ENCODE data around the gene MAP2K2. TPM values are rescaled to one million over a fixed set of nuclear protein-coding genes. Genes with fewer than 3 reads are reported as not detected.

The MAP2K2 gene
- total and polyA plus RNA-seq, 12 donors: 81.5 to 369 (median 145) TPM

GRCh38 chr19:4154571-4155312, 30.8 kb upstream of the MAP2K2 start:
- H3K4me1 ChIP-seq (replicated peaks in 1 of 2): no peaks in the 10 kb centered on the region
- DNase-seq: no peak
- H3K4me3 ChIP-seq: no peak overlapping the region
- no peaks in the 10 kb centered on the region for H3K27me3 ChIP-seq
- 77 to 90% (median 81%) methylated on average over 2 to 21 of the region's 21 CpGs for WGBS, 4 donors
- no peak overlapping the region for H3K27ac ChIP-seq
- intact Hi-C loops (cut with DNase I): loop anchor here in 1 of 2 donors (5.0 kb wide), 1 partner anchor 33 kb away; no protein-coding TSS in a partner anchor
- no peak for TF ChIP-seq POLR2A (IDR thresholded peaks at IDR 0.05)
- TF ChIP-seq CTCF (IDR thresholded peaks at IDR 0.05): no peak
- no peaks in the 10 kb centered on the region for H3K9me3 ChIP-seq (replicated peaks in 1 of 3)
- H3K36me3 ChIP-seq (replicated peaks in 1 of 2): no peaks in the 10 kb centered on the region

- Histone ChIP-seq H3K4me1 (replicated peaks in 1 of 2) (no peaks in the 10 kb centered on the region), H3K27ac (no peak overlapping the region), H3K36me3 (replicated peaks in 1 of 2) (no peaks in the 10 kb centered on the region), H3K4me3 (no peak overlapping the region), H3K9me3 (replicated peaks in 1 of 3) (no peaks in the 10 kb centered on the region), H3K27me3 (no peaks in the 10 kb centered on the region)
- TF ChIP-seq POLR2A (IDR thresholded peaks at IDR 0.05): no peak
- no peak for TF ChIP-seq CTCF (IDR thresholded peaks at IDR 0.05)
- intact Hi-C loops (cut with DNase I): loop anchor here in 1 of 2 donors (5.0 kb wide), 1 partner anchor 35 kb away; no protein-coding TSS in a partner anchor
- 77 to 78% (median 78%) methylated on average over 10 of the region's 10 CpGs for WGBS, 4 donors
- DNase-seq: no peak
Measured at GRCh38 chr19:4152241-4152998, 28.5 kb upstream of the MAP2K2 start.

- Histone ChIP-seq H3K9me3 (replicated peaks in 1 of 3) (no peaks in the 10 kb centered on the region), H3K4me1 (replicated peaks in 1 of 2) (no peaks in the 10 kb centered on the region), H3K36me3 (replicated peaks in 1 of 2) (no peaks in the 10 kb centered on the region), H3K4me3 (no peak overlapping the region), H3K27ac (no peak overlapping the region), H3K27me3 (no peaks in the 10 kb centered on the region)
- 68 to 86% (median 76%) methylated on average over 6 of the region's 6 CpGs for WGBS, 4 donors
- intact Hi-C loops (cut with DNase I): loop anchor here in 1 of 2 donors (5.0 kb wide), 1 partner anchor 36 kb away; no protein-coding TSS in a partner anchor
- no peak for DNase-seq
- TF ChIP-seq CTCF (IDR thresholded peaks at IDR 0.05) (no peak), POLR2A (IDR thresholded peaks at IDR 0.05) (no peak)
Measured at GRCh38 chr19:4151623-4152022, 27.7 kb upstream of the MAP2K2 start.

Data from adrenal gland (tissue), 12 donors.